Stimulated activated CD4-positive, alpha-beta T cell treated with anti-CD3 and anti-CD28 coated beads, Interleukin-12 subunit alpha, Interleukin-12 subunit beta, amount 100 ng/mL, for 24 hours (primary cell): ENCODE data around the gene ZNF600.
"Not testable (repeated sequence)": the region's sequence is repeated elsewhere in the genome, so short reads cannot be mapped to it uniquely, and the experiment has no call there.

Experiments
- DNase-seq, 2 experiments: peaks; one replicate each; pipeline ENCODE4 v3.0.0-alpha.2; 2020; ENCODE audit warnings: low read depth in 2 of 2

ZNF600 gene

GRCh38 chr19:52741951-52742485, 44.6 kb downstream of the ZNF600 start:
- no peak for DNase-seq

GRCh38 chr19:52741371-52741770, 45.2 kb downstream of the ZNF600 start:
- not testable (repeated sequence) for DNase-seq

GRCh38 chr19:52739576-52739975, 47.0 kb downstream of the ZNF600 start:
- no peak for DNase-seq

- no peak for DNase-seq
Measured at GRCh38 chr19:52735734-52736133, 50.9 kb downstream of the ZNF600 start.

GRCh38 chr19:52734893-52735661, 51.5 kb downstream of the ZNF600 start, which contains the start of gene ZNF611:
Gene ZNF611 (minus strand): TSS chr19:52735044. CDS start chr19:52715894, 19,150 bp downstream.
- peak; percentile 98 to 99 for DNase-seq

GRCh38 chr19:52734331-52734892, 52.2 kb downstream of the ZNF600 start:
- no peak for DNase-seq

- DNase-seq, result not testable (repeated sequence)
Measured at GRCh38 chr19:52726051-52726450, 60.5 kb downstream of the ZNF600 start.

GRCh38 chr19:52725528-52725961, 61.0 kb downstream of the ZNF600 start:
- no peak for DNase-seq

- DNase-seq, result no peak
Measured at GRCh38 chr19:52724701-52725514, 61.7 kb downstream of the ZNF600 start.

- DNase-seq, result not testable (repeated sequence)
Measured at GRCh38 chr19:52723907-52724598, 62.5 kb downstream of the ZNF600 start.

GRCh38 chr19:52722062-52723003, 64.3 kb downstream of the ZNF600 start:
- DNase-seq, result no peak

- not testable (repeated sequence) for DNase-seq
Measured at GRCh38 chr19:52720541-52720940, 66.0 kb downstream of the ZNF600 start.

- DNase-seq, result no peak
Measured at GRCh38 chr19:52716522-52716921, 70.1 kb downstream of the ZNF600 start.

- not testable (repeated sequence) for DNase-seq
Measured at GRCh38 chr19:52715902-52716301, 70.7 kb downstream of the ZNF600 start.

GRCh38 chr19:52715330-52715729, 71.3 kb downstream of the ZNF600 start:
- DNase-seq, result not testable (repeated sequence)
